K562 (cell line): ENCODE measurements around the gene ZNRD2. TPM values are rescaled to one million over a fixed set of nuclear protein-coding genes. Genes with fewer than 3 reads are reported as not detected.

Experiments used
- CXXC5 ChIP-seq: fragments of 250-450 bp; sonication (Bioruptor Pico); IDR thresholded peaks from 2 replicates; pipeline ENCODE4 v1.8.0; 2022; ENCODE audit warnings: inconsistent platforms, mild to moderate bottlenecking, moderate library complexity
- FUS ChIP-seq: fragments of 200-400 bp; formaldehyde crosslinking; optimal IDR thresholded peaks from 2 replicates; pipeline ENCODE3; 2017; ENCODE audit warnings: low read depth, low read length
- GATAD2B ChIP-seq: fragments of 450-650 bp; IDR thresholded peaks from 2 replicates; pipeline ENCODE4 v1.6.1; 2017; ENCODE audit warnings: mild to moderate bottlenecking, borderline replicate concordance
- HMGXB4 ChIP-seq: sonication (generic); formaldehyde crosslinking; IDR thresholded peaks from 2 replicates; pipeline ENCODE4 v1.8.1; 2023; ENCODE audit warnings: mild to moderate bottlenecking, missing genetic modification reagents
- KDM4B ChIP-seq, 2 experiments: fragments of 450-650 bp in 1 of 2; sonication (generic) in 1 of 2; IDR thresholded peaks; 2 replicates each; pipeline ENCODE4 v1.6.1; 2016 to 2017; ENCODE audit warnings: borderline replicate concordance in 2 of 2, antibody characterized with exemption in 1 of 2, low read depth in 1 of 2, mild to moderate bottlenecking in 1 of 2
- MBD2 ChIP-seq: sonication (generic); IDR thresholded peaks from 2 replicates; pipeline ENCODE4 v1.6.1; 2016; ENCODE audit warnings: low read depth, borderline replicate concordance
- MCM5 ChIP-seq: fragments of 450-650 bp; IDR thresholded peaks from 2 replicates; pipeline ENCODE4 v1.6.1; 2016; ENCODE audit warnings: low read depth
- NFIC ChIP-seq: fragments of 450-650 bp; IDR thresholded peaks from 2 replicates; pipeline ENCODE4 v1.6.1; 2017; ENCODE audit warnings: mild to moderate bottlenecking, inconsistent platforms
- NFRKB ChIP-seq: fragments of 450-650 bp; IDR thresholded peaks from 2 replicates; pipeline ENCODE4 v1.6.1; 2016; ENCODE audit warnings: low read depth
- NR2F6 ChIP-seq: fragments of 450-650 bp; formaldehyde crosslinking; IDR thresholded peaks from 2 replicates; pipeline ENCODE4 v1.4.0; 2020; ENCODE audit warnings: mild to moderate bottlenecking
- RHOXF2B ChIP-seq: fragments of 250-450 bp; sonication (Bioruptor Pico); conservative IDR thresholded peaks from 2 replicates; pipeline ENCODE4 v1.5.1; 2021
- RNF2 ChIP-seq: sonication (generic); IDR thresholded peaks from 2 replicates; pipeline ENCODE4 v1.6.1; 2016
- TCF7 ChIP-seq: sonication (generic); IDR thresholded peaks from 2 replicates; pipeline ENCODE4 v1.6.1; 2016; ENCODE audit warnings: antibody characterized with exemption, borderline replicate concordance
- YY1 ChIP-seq, 3 experiments: IDR thresholded peaks; 2 replicates each; pipeline ENCODE4 v1.6.1; 2011; ENCODE audit warnings: low read length in 2 of 3, mild to moderate bottlenecking in 2 of 3, moderate library complexity in 2 of 3, borderline replicate concordance in 1 of 3, control low read depth in 1 of 3, low read depth in 1 of 3; ENCODE audit not compliant: insufficient read depth in 3 of 3, insufficient replicate concordance in 2 of 3, control insufficient read depth in 1 of 3, insufficient read length in 1 of 3; ENCODE audit errors: extremely low read depth in 1 of 3
- ZBTB33 ChIP-seq: sonication (generic); formaldehyde crosslinking; IDR thresholded peaks from 2 replicates; pipeline ENCODE4 v1.8.1; 2023; ENCODE audit warnings: mild to moderate bottlenecking, missing genetic modification reagents
- ZBTB43 ChIP-seq: sonication (generic); formaldehyde crosslinking; IDR thresholded peaks from 2 replicates; pipeline ENCODE4 v1.8.0; 2023; ENCODE audit warnings: mild to moderate bottlenecking, missing genetic modification reagents
- ZKSCAN3 ChIP-seq: fragments of 250-450 bp; sonication (Bioruptor Pico); IDR thresholded peaks from 2 replicates; pipeline ENCODE4 v1.4.0; 2020
- ZNF239 ChIP-seq: fragments of 250-450 bp; sonication (Bioruptor Pico); IDR thresholded peaks from 2 replicates; pipeline ENCODE4 v1.4.0; 2020; ENCODE audit warnings: mild to moderate bottlenecking
- ZNF282 ChIP-seq: sonication (generic); formaldehyde crosslinking; IDR thresholded peaks from 2 replicates; pipeline ENCODE4 v1.8.1; 2023; ENCODE audit warnings: missing genetic modification reagents
- ZNF347 ChIP-seq: fragments of 450-650 bp; formaldehyde crosslinking; IDR thresholded peaks from 2 replicates; pipeline ENCODE4 v1.4.0; 2020; ENCODE audit warnings: low read depth, mild to moderate bottlenecking, moderate library complexity
- ZNF398 ChIP-seq: fragments of 250-450 bp; sonication (Bioruptor Pico); IDR thresholded peaks from 2 replicates; pipeline ENCODE4 v1.8.0; 2021; ENCODE audit warnings: moderate library complexity, mild to moderate bottlenecking, inconsistent platforms
- polyA plus RNA-seq, 8 experiments: library from polyadenylated mRNA; depleted of rRNA in 4 of 8; stranded (reverse) in 5 of 8; unstranded in 3 of 8; fragments of >200 nt; fragmentation: Nextera tagmentation in 2 of 8; fragmentation: Illumina TruSeq in 1 of 8; extraction: Ambion mirVana in 2 of 8; extraction: Trizol in 1 of 8; gene quantifications; 2 replicates each; pipeline versions ENCODE4 v1.2.1 to v1.2.3, GENCODE V29; 2011 to 2014; ENCODE audit warnings: inconsistent platforms in 1 of 8, missing spikeins in 1 of 8
- total RNA-seq, 7 experiments: library from RNA; depleted of rRNA in 6 of 7; stranded (reverse); fragments of >200 nt in 6 of 7; fragmentation: Illumina TruSeq in 2 of 7; extraction: Trizol in 2 of 7; gene quantifications; 2 replicates each; pipeline versions ENCODE4 v1.2.1 to v1.2.3, GENCODE V29; 2011 to 2021; ENCODE audit warnings: low replicate concordance in 1 of 7

Gene ZNRD2
- total and polyA plus RNA-seq, 9 of the 15 experiments (the other 6 are each of a cell fraction or from before 2014, with no cell fraction given), result 13.4 to 129 (median 60.4) TPM

- TF ChIP-seq HMGXB4 (CRISPR knock-in tag) (0 out of 2 replicates have a peak, but pooled peaks have one; percentile 30), NR2F6 (CRISPR knock-in tag) (no peak), ZNF239 (CRISPR knock-in tag) (no peak), GATAD2B (no peak), ZNF282 (CRISPR knock-in tag) (no peak), ZKSCAN3 (CRISPR knock-in tag) (no peak), RHOXF2B (no peak), MCM5 (no peak), KDM4B (IDR thresholded peaks at IDR 0.05; ENCODE audit: borderline replicate concordance in 2 of 2, low read depth in 1 of 2) (no peak), TCF7 (no peak), YY1 (IDR thresholded peaks at IDR 0.05; ENCODE audit: borderline replicate concordance in 1 of 3, control insufficient read depth in 1 of 3, extremely low read depth in 1 of 3, insufficient read depth in 3 of 3, insufficient read length in 1 of 3, insufficient replicate concordance in 2 of 3, low read depth in 1 of 3, low read length in 2 of 3) (no peak), MBD2 (no peak), NFIC (no peak; the same call in 1 of the 2 replicates), ZNF347 (CRISPR knock-in tag) (no peak), ZBTB33 (CRISPR knock-in tag) (peak; percentile 100), FUS (no peak), ZNF398 (CRISPR knock-in tag) (no peak), NFRKB (no peak), ZBTB43 (CRISPR knock-in tag) (no peak), RNF2 (no peak), CXXC5 (CRISPR knock-in tag) (no peak)
Observed at GRCh38 chr11:65551572-65552387, 18.5 kb upstream of the ZNRD2 start (continued).
